Thoracic aorta (tissue), 2 donors: ENCODE data around the gene KLF9. TPM values are rescaled to one million over a fixed set of nuclear protein-coding genes. Genes with fewer than 3 reads are reported as not detected.

ENCODE experiments used
- ATAC-seq: fragments of 150-250 bp; one replicate; pipeline ENCODE4 v1.8.0; 2017; ENCODE audit warnings: low read depth; ENCODE audit not compliant: insufficient number of reproducible peaks, low FRiP score
- DNase-seq: peaks from one replicate; pipeline ENCODE4 v3.0.0-alpha.2; 2020; ENCODE audit warnings: low spot score
- H3K27ac ChIP-seq, 2 donors: fragments of 200-600 bp; sonication (generic); 1 replicate in 1 of 2; 2 replicates in 1 of 2; pipeline ENCODE4 v1.5.1; 2016; ENCODE audit warnings: mild to moderate bottlenecking in 2 of 2, moderate library complexity in 2 of 2
- H3K27me3 ChIP-seq: fragments of 200-600 bp; sonication (generic); replicated peaks from 2 replicates; pipeline ENCODE4 v1.6.0; 2016; ENCODE audit warnings: mild to moderate bottlenecking; ENCODE audit not compliant: insufficient read depth
- H3K36me3 ChIP-seq: fragments of 200-600 bp; sonication (generic); one replicate; pipeline ENCODE4 v1.5.1; 2016
- H3K4me1 ChIP-seq, 2 donors: fragments of 200-600 bp; sonication (generic); 1 replicate in 1 of 2; 2 replicates in 1 of 2; pipeline versions ENCODE4 v1.5.1 to v1.6.0; 2016; ENCODE audit warnings: low read depth in 2 of 2, mild to moderate bottlenecking in 1 of 2; ENCODE audit not compliant: control insufficient read depth in 1 of 2
- H3K4me3 ChIP-seq: fragments of 200-600 bp; sonication (generic); 2 replicates; pipeline ENCODE4 v1.5.1; 2016; ENCODE audit warnings: mild to moderate bottlenecking
- H3K9me3 ChIP-seq: fragments of 200-600 bp; sonication (generic); 2 replicates; pipeline ENCODE4 v1.5.1; 2016
- CTCF ChIP-seq: fragments of 200-600 bp; sonication (generic); IDR thresholded peaks from one replicate; pipeline ENCODE4 v1.5.1; 2019; ENCODE audit warnings: antibody characterized with exemption
- total RNA-seq, 2 donors: library from RNA; depleted of rRNA; stranded (reverse); fragments of >200 nt; gene quantifications; one replicate each; pipeline versions ENCODE4 v1.1.0 to v1.2.3, GENCODE V29; 2016

KLF9 gene
- total RNA-seq, 2 donors from 2014 or later = 165 to 187 TPM

- no peak overlapping the region for H3K27ac ChIP-seq
- H3K27me3 ChIP-seq = no peaks in the 10 kb centered on the region
- DNase-seq (no peak), ATAC-seq (no peak)
- peak overlapping the region; percentile 26 for H3K4me3 ChIP-seq
- no peak for TF ChIP-seq CTCF
- no peaks in the 10 kb centered on the region for H3K36me3 ChIP-seq
- no peaks in the 10 kb centered on the region for H3K9me3 ChIP-seq
- H3K4me1 ChIP-seq = peaks cover 75 to 82% of the 10 kb centered on the region in 2 donors
Measured at GRCh38 chr9:70399141-70399540, 15.3 kb downstream of the KLF9 start.

- Histone ChIP-seq H3K9me3 (no peaks in the 10 kb centered on the region), H3K4me1 (peaks cover 75 to 83% of the 10 kb centered on the region in 2 donors), H3K27ac (no peak overlapping the region), H3K36me3 (no peaks in the 10 kb centered on the region), H3K4me3 (peak overlapping the region; percentile 9), H3K27me3 (no peaks in the 10 kb centered on the region)
- TF ChIP-seq CTCF = no peak
- no peak for ATAC-seq
- no peak for DNase-seq
Measured at GRCh38 chr9:70398145-70398556, 16.3 kb downstream of the KLF9 start.

GRCh38 chr9:70395652-70396051 is 18.8 kb downstream of the KLF9 start:
- ATAC-seq (no peak), DNase-seq (no peak)
- no peaks in the 10 kb centered on the region for H3K36me3 ChIP-seq
- no peak overlapping the region for H3K4me3 ChIP-seq
- peaks cover 77 to 84% of the 10 kb centered on the region in 2 donors for H3K4me1 ChIP-seq
- no peaks in the 10 kb centered on the region for H3K27me3 ChIP-seq
- TF ChIP-seq CTCF = no peak
- H3K27ac ChIP-seq = no peak overlapping the region
- no peaks in the 10 kb centered on the region for H3K9me3 ChIP-seq

- Histone ChIP-seq H3K4me3 (peak overlapping the region; percentile 25), H3K27ac (no peak overlapping the region)
- ATAC-seq = no peak
Measured at GRCh38 chr9:70392850-70393249, 21.6 kb downstream of the KLF9 start.

GRCh38 chr9:70392189-70392588 is 22.3 kb downstream of the KLF9 start:
- Histone ChIP-seq H3K4me3 (peak overlapping the region; percentile 8), H3K27ac (no peak overlapping the region), H3K9me3 (no peaks in the 10 kb centered on the region), H3K4me1 (peaks cover 60 to 72% of the 10 kb centered on the region in 2 donors), H3K27me3 (no peaks in the 10 kb centered on the region), H3K36me3 (no peaks in the 10 kb centered on the region)
- no peak for ATAC-seq
- TF ChIP-seq CTCF = no peak
- DNase-seq = no peak

More at GRCh38 chr9:70392850-70393249, 21.6 kb downstream of the KLF9 start:
- no peak for DNase-seq
- Histone ChIP-seq H3K36me3 (no peaks in the 10 kb centered on the region), H3K27me3 (no peaks in the 10 kb centered on the region), H3K4me1 (peaks cover 63 to 79% of the 10 kb centered on the region in 2 donors), H3K9me3 (no peaks in the 10 kb centered on the region)
- TF ChIP-seq CTCF = no peak
